ENCODE measurements around the gene ADARB2.

ADARB2 gene

DNA sequence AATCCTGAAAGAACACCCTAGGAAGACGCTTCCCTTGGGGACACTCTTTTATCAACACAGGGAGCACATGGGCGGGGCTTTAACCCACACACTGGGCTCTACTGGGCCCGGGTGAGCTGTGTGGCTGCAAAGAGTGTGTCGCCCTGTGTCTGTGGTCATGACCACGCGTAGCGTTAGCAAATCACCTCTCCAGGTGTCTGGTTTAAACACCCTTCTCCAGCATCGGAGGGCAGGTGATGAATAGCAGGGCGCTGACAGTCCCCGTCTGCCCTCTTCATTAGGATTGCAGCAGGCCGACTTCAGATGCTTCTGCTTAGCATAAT is 127.7 kb downstream of the ADARB2 start:
- no peak for DNase-seq (ENCODE audit: low read depth in 1 of 2, low spot score in 1 of 2)
- TF ChIP-seq, protein P1, sequence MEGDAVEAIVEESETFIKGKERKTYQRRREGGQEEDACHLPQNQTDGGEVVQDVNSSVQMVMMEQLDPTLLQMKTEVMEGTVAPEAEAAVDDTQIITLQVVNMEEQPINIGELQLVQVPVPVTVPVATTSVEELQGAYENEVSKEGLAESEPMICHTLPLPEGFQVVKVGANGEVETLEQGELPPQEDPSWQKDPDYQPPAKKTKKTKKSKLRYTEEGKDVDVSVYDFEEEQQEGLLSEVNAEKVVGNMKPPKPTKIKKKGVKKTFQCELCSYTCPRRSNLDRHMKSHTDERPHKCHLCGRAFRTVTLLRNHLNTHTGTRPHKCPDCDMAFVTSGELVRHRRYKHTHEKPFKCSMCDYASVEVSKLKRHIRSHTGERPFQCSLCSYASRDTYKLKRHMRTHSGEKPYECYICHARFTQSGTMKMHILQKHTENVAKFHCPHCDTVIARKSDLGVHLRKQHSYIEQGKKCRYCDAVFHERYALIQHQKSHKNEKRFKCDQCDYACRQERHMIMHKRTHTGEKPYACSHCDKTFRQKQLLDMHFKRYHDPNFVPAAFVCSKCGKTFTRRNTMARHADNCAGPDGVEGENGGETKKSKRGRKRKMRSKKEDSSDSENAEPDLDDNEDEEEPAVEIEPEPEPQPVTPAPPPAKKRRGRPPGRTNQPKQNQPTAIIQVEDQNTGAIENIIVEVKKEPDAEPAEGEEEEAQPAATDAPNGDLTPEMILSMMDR (IDR thresholded peaks at IDR 0.05; ENCODE audit: insufficient read depth, low read length), result no peak
- no peak for TF ChIP-seq SPI1 (IDR thresholded peaks at IDR 0.05; ENCODE audit: borderline replicate concordance, low read depth)
- TF ChIP-seq, protein P2, sequence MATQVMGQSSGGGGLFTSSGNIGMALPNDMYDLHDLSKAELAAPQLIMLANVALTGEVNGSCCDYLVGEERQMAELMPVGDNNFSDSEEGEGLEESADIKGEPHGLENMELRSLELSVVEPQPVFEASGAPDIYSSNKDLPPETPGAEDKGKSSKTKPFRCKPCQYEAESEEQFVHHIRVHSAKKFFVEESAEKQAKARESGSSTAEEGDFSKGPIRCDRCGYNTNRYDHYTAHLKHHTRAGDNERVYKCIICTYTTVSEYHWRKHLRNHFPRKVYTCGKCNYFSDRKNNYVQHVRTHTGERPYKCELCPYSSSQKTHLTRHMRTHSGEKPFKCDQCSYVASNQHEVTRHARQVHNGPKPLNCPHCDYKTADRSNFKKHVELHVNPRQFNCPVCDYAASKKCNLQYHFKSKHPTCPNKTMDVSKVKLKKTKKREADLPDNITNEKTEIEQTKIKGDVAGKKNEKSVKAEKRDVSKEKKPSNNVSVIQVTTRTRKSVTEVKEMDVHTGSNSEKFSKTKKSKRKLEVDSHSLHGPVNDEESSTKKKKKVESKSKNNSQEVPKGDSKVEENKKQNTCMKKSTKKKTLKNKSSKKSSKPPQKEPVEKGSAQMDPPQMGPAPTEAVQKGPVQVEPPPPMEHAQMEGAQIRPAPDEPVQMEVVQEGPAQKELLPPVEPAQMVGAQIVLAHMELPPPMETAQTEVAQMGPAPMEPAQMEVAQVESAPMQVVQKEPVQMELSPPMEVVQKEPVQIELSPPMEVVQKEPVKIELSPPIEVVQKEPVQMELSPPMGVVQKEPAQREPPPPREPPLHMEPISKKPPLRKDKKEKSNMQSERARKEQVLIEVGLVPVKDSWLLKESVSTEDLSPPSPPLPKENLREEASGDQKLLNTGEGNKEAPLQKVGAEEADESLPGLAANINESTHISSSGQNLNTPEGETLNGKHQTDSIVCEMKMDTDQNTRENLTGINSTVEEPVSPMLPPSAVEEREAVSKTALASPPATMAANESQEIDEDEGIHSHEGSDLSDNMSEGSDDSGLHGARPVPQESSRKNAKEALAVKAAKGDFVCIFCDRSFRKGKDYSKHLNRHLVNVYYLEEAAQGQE (IDR thresholded peaks at IDR 0.05; ENCODE audit: insufficient replicate concordance, low read depth), result no peak
- no peak for TF ChIP-seq POLR2AphosphoS5 (IDR thresholded peaks at IDR 0.05; ENCODE audit: low read depth)
- no peak for TF ChIP-seq GABPA (IDR thresholded peaks at IDR 0.05; ENCODE audit: low read depth)
- Histone ChIP-seq H3K4me3 (replicated peaks; ENCODE audit: insufficient read depth, low read length) (no peak overlapping the region), H3K27me3 (ENCODE audit: insufficient read depth, poor library complexity, severe bottlenecking) (no peaks in the 10 kb centered on the region), H3K27ac (replicated peaks) (no peak overlapping the region)

DNA sequence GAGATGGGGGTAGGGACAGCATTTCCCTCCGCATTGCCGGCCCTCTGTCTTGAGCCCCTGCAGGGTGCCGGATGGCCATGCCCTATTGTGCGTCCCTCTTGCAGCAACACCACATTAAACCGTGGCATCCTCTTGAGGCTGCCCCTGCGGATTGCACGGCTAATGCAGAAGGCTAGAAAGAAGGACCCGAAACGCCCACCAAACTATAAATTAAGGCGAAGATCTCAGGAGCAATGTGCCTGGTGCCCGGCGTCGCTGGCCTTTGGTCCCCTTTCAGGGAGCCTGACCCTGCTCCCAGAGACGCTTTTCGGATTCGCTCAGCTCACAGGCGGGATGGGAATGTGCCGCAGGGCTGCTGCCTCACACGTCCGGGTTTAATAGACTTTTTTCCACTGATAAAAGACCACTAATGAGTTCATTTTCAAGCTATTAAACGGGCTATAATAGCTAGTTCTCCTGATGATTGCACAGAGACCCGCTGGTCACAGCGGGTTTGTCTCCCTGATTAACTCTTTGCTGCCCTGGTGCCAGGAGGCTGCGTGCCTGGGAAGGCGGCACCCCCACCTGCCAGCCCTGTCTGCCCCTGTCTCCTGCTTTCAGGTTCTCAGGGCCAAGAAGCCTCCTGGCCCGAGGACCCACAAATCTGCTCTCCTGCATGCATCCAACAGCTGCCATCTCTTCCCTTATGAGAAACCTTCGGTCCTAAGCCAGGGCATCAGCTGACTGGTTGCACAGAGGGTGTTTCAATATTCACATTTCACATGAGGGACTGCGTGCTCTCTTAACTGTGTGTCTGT is 128.3 kb downstream of the ADARB2 start:
- no peak for TF ChIP-seq SPI1 (IDR thresholded peaks at IDR 0.05; ENCODE audit: borderline replicate concordance, low read depth)
- TF ChIP-seq GABPA (IDR thresholded peaks at IDR 0.05; ENCODE audit: low read depth), result no peak
- TF ChIP-seq, protein P2 (IDR thresholded peaks at IDR 0.05; ENCODE audit: insufficient replicate concordance, low read depth), result no peak
- TF ChIP-seq POLR2AphosphoS5 (IDR thresholded peaks at IDR 0.05; ENCODE audit: low read depth), result no peak
- TF ChIP-seq, protein P1 (IDR thresholded peaks at IDR 0.05; ENCODE audit: insufficient read depth, low read length), result no peak
- Histone ChIP-seq H3K27ac (replicated peaks) (no peak overlapping the region), H3K27me3 (ENCODE audit: insufficient read depth, poor library complexity, severe bottlenecking) (no peaks in the 10 kb centered on the region), H3K4me3 (replicated peaks; ENCODE audit: insufficient read depth, low read length) (no peak overlapping the region)
- DNase-seq (ENCODE audit: low read depth in 1 of 2, low spot score in 1 of 2), result no peak

DNA sequence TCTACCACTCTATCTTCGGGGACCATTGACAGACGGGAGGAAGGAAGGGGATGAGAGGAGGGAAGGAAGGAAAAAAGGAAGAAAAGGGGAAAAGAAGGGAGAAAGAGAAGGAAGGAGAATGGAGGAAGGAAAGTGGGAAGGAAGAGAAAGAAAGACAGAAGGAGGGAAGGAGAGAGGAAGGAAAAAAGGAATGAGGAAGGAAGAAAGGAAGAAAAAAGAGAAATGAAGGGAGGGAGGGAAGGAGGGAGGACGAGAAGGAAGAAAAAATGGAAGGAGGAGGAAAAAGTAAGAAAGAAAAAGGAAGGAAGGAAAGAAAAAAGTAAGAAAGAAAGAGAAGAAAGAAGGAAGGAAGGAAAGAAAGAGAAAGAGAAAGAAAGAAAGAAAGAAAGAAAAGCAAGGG is 128.9 kb downstream of the ADARB2 start:
- TF ChIP-seq GABPA (IDR thresholded peaks at IDR 0.05; ENCODE audit: low read depth) (no peak), SPI1 (IDR thresholded peaks at IDR 0.05; ENCODE audit: borderline replicate concordance, low read depth) (no peak), POLR2AphosphoS5 (IDR thresholded peaks at IDR 0.05; ENCODE audit: low read depth) (no peak)
- TF ChIP-seq, protein P1 (IDR thresholded peaks at IDR 0.05; ENCODE audit: insufficient read depth, low read length), result no peak
- TF ChIP-seq, protein P2 (IDR thresholded peaks at IDR 0.05; ENCODE audit: insufficient replicate concordance, low read depth), result no peak
- no peak overlapping the region for H3K4me3 ChIP-seq (replicated peaks; ENCODE audit: insufficient read depth, low read length)
- no peaks in the 10 kb centered on the region for H3K27me3 ChIP-seq (ENCODE audit: insufficient read depth, poor library complexity, severe bottlenecking)
- H3K27ac ChIP-seq (replicated peaks), result no peak overlapping the region
- no peak for DNase-seq (ENCODE audit: low read depth in 1 of 2, low spot score in 1 of 2)

Measured in HL-60 (cell line).